HG03342 (cell line): Measurements from ENCODE around the gene MFSD11.
"Not testable (repeated sequence)": the region's sequence is repeated elsewhere in the genome, so short reads cannot be mapped to it uniquely, and the experiment has no call there.

ENCODE experiments used
- ATAC-seq: cut with Tn5 transposase; IDR thresholded peaks from one replicate; pipeline ENCODE4 v1.9.1; 2021; ENCODE audit warnings: mild to moderate bottlenecking, moderate library complexity; ENCODE audit not compliant: unreplicated experiment

MFSD11 gene

GRCh38 chr17:76707985-76708807 is 29.7 kb upstream of the MFSD11 start:
- ATAC-seq: no peak

DNA sequence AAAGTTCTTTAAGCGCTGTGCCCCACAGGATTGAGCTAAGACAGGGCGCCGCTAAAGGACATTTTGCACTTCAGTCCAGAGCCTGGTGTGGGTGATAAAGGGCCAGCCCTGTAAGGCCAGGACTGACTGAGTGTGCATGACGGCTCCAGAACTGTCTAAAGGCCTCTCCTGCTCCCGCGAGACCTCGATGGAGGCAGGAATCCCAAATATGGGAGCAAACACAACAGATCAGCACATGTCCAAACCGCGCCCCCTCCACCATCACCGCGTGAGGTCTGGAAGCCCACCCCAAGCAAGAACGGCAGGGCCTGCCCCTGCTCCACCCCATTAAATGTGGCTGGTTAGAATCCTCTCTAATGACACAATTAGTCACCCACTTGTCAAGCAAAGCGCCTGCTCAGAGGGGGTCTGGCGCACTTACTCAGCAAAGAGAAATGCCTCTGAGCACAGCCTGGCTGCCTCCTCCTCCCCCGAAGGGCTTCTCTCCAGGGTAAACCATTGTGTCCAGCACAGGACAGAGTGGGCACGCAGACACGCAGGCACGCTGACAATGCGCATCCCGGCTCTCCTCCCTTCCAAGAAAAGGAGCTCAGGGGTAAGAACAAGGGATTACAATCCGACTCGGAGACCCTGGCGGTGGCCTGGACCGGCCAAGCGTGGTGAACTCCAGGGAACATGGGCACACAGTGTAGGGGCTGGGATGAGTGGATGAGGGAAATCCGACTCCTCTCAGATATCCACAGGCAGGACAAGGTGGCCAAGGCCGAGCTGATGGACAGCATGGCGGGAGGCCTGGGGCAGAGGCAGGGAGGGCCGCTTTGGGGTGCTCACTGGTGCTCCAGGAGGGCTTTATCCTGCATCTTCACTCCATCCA is 28.6 kb upstream of the MFSD11 start:
- ATAC-seq: no peak

DNA sequence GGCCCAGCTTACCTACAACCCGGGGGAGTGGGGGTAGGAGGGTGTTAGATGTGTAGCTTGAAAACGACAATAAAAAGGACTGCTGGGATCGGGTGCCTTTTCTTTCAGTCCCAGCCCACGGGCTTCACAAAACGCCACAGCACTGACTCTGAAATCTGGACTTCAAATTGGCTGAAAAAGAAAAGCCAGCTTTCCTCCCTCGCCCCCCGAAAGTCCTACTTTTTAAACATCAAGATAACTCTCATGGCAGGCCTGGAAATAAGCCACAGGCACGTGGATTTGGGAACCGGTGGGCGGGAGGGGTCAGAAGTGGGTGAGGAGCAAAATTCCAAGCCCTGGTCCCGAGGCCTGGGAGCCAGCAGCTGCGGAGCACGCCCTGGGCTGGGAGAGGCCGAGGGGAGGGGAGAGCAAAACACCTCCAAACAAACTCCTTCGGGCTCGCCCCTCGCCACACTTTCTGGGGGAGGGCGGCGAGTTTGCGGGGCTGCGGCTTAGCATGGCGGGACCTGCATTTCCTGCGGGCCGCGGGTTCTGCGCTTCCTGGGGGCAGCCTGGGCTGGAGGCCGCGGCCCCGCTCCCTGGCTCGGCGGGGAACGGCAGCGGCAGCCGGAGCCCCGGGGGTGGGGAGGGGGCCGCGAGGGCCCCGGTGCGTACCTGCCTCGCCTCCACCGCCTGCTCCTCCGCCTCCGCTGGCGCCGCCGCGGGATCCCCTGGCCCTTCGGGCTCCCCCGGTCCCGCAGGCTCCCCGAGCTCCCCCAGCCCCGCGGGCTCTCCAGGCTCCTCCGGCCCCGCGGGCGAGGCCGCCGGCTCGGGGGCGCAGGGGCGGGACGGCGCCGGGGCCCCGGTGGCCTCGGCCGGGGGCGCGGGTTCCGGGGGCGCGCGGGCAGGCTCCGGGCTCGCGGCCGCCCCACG is 27.7 kb upstream of the MFSD11 start:
- peak; percentile 20 for ATAC-seq

- ATAC-seq: peak; percentile 51
Measured at GRCh38 chr17:76710863-76711611, 26.9 kb upstream of the MFSD11 start, which contains the start of gene MXRA7. Gene MXRA7 (minus strand): TSS chr17:76710965. CDS start chr17:76710946, 19 bp downstream.

GRCh38 chr17:76712321-76712720 is 25.6 kb upstream of the MFSD11 start:
- not testable (repeated sequence) for ATAC-seq

DNA sequence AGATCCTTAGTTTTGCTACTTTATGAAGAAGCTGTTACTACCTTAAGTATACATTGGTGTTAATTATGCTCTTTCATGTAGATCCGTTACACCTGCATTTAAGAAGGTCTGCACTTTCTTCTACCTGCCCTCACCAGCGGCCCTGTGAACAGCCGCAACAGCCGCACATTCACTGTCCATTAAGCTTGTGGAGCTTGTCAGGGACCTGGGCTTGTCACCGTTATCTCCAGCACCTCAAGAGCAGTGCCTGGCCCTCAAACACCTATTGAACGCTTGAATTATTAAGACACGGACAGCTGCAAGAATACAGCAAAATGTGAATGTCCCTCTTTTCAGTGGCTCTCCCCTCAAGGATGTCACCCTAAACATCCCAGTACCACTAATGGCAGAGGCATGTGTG is 24.2 kb upstream of the MFSD11 start:
- no peak for ATAC-seq

DNA sequence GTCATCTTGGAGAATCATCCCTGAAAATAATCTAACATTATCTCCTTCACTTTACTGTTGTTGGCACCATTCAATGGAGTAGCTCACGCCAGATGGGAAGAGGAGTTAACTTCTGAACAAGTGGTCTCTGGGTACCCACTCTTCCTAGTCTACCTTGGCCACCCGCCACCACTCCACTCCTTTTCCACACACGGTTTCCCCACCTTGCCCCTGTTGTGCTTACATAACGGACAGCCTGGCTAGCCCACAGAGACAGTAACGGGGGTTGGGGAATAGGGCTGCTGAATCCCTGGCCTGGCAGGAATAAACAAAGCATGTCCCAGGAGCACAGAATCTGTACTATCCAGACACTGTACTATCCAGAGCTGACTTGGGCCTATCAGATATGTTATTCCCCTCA is 23.6 kb upstream of the MFSD11 start:
- no peak for ATAC-seq

- ATAC-seq: no peak
Measured at GRCh38 chr17:76714822-76715495, 23.0 kb upstream of the MFSD11 start.

- ATAC-seq: no peak
Measured at GRCh38 chr17:76715496-76715830, 22.5 kb upstream of the MFSD11 start.

DNA sequence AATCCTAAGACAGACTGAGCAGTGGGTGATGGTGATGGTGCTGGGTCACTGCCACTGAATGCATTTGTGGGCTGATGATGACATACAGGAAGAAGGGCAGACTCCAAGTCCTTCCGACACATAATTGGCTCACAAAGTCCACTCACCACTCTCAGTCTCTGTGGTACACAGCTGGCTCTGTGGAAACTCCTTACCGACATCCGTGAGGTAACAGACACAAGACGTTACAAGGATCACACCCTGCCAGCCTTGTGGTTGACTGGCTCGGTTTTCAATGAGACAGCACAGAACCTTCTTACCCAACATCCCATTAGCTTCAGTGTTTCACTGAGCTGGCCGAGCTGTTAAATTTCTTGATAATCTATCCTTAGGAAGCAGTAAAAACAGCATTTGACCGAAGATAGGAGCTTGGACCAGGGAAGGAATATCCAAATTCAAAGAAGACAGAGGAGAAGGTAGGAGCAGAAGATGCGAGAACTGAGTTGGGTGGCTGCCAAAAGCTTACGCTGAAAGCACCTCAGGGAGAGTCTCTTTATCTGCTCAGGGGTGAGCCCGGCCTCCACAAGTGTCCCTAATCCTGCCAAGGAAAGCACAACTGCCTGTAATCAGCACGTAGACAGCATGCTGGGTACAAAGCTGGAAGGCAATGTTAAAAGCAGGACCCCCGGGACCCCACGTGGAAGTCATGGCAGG is 21.6 kb upstream of the MFSD11 start:
- no peak for ATAC-seq

GRCh38 chr17:76716839-76717215 is 21.1 kb upstream of the MFSD11 start:
- ATAC-seq: no peak

DNA sequence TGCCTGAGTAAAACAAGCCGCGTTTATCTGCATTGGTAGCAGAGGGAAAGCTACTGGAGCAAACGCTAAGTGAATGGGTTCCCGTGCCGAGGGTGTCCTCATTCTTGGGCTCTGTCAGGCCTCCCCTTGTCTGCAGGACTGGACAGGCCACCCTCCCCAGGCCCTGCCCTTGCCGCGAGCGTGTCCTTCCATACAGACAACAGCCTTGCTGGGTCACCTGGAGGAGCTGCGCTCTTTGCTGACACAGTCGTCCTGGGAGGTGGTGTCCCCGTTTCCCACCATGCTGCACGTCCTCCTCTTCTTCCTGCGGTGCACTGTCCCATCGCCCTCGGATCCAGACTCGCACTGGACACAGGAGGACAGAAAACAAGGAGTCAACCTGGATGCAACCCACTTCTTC is 19.4 kb upstream of the MFSD11 start:
- no peak for ATAC-seq

DNA sequence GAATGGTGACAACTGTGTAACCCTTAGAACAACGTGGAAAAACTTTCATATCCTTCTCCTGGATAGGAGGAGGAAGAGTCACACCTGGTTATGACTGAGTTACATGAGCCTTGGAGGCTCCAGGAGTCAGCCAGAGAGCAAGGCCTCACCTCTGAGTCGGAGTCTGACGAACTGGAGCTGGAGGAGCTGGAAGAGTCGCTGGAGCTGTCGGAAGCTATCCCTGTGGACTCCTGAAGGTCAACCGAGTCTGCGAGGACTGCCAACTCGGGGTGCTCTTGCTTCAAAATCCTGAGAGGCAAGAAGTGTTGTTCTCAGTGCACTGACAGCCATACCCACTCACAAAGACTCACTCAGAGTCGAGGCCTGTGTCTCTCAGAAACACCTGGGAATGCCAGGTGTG is 17.7 kb upstream of the MFSD11 start:
- ATAC-seq: no peak

DNA sequence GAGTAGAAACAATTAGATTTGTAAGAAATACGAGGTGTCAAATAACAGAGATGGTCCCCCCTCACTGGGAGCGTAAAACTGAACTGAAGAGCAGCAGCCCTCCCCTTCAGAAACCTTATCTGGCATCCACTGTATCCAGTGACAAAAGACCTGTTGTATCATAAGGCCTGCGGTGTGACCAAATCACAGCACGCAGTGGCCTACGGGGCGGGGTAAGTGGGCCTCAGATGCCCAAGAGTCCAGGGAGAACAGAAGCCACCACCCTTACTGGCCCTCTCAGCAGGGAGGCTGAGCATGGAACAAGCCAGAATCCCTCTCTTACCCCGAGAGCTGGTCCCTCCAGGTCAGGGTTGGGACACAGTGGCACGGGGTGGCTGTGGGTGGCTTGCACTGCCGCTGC is 17.0 kb upstream of the MFSD11 start:
- ATAC-seq: no peak

DNA sequence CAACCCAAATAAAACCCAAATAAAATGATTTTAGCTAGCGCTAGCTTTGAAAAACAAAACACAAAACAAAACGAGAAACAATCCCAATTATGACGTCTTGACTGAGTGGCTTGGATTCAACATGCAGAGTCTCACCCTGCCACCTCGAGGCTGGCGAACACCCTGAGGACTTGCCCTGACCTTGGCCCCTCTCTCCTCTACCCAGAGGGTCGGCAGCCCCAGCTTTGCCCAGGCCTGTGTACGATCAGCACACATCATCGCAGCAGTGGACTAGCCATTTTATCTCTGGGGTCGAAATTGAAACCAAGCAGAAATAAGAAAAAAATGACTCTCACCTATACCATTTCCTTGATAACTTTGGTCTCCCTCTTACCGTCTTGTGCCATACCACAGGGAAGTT is 16.5 kb upstream of the MFSD11 start:
- no peak for ATAC-seq

- no peak for ATAC-seq
Measured at GRCh38 chr17:76722279-76722678, 15.6 kb upstream of the MFSD11 start.

DNA sequence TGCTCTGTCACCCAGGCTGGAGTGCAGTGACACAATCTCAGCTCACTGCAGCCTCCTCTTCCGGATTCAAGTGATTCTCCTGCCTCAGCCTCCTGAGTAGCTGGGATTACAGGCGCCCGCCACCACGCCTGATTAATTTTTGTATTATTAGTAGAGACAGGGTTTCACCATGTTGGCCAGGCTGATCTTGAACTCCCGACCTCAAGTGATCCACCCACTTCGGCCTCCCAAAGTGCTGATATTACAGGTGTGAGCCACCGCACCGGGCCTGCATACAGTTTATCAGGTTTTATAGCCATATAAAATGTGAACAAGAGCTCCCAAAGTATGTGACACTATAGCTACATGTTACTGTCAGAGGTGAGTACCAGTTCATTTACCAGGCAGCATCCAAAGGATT is 14.9 kb upstream of the MFSD11 start:
- not testable (repeated sequence) for ATAC-seq

DNA sequence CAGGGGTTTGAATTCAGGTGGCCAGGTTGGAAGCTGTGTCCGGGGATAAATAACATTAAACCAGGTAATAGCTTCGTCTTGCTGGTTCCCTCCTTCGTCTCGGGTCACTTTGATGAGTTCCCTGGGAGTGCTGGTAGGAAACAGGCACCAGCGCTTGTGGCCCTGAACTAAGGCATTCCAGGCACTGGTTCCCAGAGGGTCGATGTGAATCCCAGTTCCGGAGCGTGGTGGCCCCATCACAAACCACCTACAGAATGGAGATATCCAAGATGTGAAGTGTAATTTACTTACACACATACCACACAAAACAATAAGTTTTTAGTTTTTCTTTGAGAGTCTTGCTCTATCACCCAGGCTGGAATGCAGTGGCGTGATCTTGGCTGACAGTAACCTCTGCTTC is 14.1 kb upstream of the MFSD11 start:
- no peak for ATAC-seq

- peak; percentile 26 for ATAC-seq
Measured at GRCh38 chr17:76725580-76726230, 12.2 kb upstream of the MFSD11 start.
